GM18861 (cell line): ENCODE measurements around the gene SAYSD1.

ENCODE experiments used
- ATAC-seq: cut with Tn5 transposase; IDR thresholded peaks from one replicate; pipeline ENCODE4 v1.9.1; 2021; ENCODE audit not compliant: unreplicated experiment

Gene SAYSD1

DNA sequence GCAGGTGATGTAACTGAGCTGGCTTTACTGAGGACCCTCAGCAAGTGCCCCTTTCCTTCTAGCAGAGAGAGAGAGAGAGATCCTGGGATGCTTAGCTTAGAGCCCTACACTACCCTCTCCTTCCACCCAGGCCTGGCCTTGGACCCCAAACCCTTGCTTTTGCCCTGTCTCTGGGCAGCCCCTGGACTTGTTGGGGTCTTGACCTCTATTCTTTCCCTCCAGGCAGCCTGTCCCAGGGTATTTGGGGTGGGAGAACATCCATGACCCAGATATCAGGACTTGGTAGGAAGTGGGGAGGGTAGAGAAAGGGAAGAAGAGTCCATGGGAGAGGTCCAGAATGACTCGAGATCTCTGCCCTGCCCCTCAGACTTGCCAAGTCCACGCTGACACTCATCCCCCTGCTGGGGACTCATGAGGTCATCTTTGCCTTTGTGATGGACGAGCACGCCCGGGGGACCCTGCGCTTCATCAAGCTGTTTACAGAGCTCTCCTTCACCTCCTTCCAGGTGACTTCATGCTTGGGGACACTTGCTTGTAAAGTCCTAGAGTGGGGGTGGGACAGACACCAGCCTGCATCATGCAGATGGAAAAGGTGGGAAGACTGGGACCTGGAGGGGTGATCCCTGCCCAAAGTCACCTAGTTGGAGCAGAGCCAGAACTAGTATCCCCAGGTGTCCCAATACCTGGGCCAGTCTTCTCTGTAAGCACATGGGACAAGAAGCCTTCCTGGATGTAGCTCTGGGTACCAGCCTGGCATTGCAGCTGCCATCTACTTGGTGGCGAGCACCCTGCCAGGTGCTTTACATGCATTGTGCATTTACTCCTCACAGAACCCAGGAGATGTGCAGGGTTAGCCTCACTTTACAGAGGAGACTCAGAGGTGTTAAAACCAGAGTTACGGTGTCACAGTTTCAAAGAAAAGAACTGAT lies 35.5 kb downstream of the SAYSD1 start:
- ATAC-seq: no peak

DNA sequence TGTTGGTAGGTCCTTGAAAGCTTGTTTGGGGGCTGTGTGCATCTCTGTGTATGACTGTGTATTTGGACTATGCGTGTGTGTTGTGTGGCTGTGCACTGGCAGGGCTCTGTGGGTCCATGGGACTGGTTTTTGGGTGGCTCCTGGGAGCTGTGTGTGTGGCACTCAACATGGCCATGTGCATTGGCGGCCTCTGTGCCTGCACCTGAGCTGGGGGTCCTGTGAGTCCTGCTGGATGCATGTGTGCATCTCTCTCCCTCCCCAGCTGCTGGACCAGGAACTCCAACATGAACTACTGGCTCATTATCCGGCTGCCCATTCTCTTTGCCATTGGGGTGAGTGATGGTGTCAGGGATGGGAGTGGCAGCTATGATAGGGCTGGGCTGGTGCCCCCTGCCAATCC lies 36.3 kb downstream of the SAYSD1 start:
- ATAC-seq: no peak

GRCh38 chr6:39077882-39078594 lies 36.9 kb downstream of the SAYSD1 start:
- no peak for ATAC-seq

DNA sequence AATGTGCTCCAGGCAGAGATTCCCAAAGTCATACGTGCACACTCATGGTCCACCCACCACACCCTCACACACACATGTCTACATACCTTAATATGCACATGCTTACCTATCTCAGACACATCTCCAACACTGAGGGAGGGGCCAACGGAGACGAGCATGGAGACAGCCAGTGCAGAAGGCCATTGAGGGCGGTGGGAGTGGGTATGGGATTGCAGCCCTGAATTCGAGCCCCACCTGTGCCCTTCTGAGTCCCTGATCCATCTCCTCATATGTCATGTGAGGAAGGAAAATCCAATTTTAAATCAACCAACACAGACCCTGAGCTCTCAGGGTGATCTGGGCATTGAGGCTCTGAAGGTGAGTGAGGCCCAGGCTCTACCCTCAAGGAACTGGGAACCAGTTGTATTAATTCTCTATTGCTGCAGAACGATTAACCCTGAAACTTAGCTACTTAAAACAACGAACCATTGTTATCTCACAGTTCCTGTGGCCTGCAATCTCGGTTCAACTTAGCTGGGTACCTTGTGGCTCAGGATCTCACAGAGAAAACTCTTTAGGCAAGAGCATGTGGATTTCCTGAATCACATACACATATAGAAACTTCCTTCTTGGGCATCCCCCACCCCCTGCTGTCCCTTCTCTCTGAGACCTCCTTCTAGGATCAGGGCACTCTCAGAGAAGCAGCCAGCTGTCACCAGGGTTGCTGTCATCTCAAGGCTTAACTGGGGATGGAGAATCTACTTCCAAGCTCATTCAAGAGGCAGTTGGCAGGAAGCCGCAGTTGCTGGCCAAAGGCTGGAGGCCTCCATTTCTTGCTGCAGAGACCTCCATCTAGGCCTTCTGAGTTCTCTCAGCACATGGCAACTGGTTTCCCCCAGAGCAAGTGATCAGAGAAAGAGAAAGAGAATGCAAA lies 38.1 kb downstream of the SAYSD1 start:
- no peak for ATAC-seq

DNA sequence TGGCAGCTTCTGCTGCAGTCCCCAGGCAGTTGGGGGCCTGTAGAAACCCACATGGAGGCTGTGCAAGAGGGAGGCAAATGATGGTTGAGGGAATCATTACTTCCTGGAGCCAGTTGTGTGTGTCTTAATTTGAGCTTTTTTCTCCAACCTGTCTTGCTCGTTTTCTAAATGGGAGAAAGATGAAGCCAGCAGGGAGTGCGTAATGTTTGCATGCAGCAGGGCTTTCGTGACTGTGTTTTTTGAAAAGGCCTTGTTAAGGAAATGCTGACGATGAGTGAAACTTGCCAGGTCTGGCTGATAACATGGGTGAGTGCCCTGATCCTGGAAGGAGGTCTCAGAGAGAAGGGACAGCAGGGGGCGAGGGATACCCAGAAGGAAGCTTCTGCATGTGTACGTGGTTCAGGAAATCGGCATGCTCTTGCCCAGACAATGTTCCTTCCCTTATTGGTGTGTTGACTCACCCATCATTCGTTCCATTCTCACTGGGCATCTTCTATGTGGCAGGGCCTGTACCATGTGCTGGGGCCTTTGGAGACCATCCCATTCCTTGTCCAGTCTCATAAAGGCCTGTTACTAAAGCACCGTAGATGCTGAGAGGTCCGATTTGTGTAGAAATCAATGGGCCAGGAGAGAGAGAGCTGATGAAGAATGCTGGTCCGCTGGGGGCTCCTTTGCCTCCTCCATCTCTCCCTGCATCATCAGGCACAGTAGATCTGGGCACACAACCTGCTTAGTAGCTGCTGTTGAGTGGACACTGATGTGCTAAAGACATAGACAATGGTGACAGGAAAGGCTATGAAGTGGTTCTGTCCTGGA lies 39.0 kb downstream of the SAYSD1 start:
- ATAC-seq: no peak

DNA sequence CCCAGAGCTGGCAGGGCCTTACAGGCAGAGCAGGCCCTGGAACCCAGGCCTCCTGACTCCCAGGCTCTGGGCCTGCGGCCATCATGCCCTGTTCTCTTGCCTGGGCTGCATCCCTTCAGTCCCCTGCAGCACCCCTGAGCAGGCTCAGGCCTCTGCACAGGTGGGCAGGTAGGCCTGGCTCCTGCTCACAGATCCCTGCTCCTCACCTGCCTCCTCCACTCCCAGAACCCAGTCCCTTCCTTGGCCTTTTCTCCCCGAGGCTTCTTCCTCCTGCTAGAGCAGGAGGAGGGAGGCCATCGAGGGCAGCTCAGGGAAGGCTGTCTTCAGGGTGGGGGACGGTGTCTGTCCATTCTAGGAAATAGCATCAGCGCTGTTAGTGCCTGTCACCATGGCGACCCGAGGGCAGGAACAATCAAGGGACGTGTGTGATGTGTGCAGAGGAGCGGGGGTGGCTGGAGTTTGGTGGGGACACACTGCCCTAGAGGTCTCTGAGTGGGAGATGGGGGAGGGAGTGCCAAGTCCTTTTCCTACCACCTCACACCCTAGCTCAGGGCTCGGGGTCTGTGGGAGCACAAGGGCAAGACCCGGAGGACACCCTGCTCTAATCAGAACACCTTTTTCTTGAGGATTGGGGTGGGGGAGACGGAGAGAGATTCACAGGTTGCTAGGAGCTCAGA lies 39.8 kb downstream of the SAYSD1 start:
- no peak for ATAC-seq

- no peak for ATAC-seq
Measured at GRCh38 chr6:39074486-39074885, 40.5 kb downstream of the SAYSD1 start.

GRCh38 chr6:39073471-39074355 lies 41.3 kb downstream of the SAYSD1 start:
- ATAC-seq: no peak

DNA sequence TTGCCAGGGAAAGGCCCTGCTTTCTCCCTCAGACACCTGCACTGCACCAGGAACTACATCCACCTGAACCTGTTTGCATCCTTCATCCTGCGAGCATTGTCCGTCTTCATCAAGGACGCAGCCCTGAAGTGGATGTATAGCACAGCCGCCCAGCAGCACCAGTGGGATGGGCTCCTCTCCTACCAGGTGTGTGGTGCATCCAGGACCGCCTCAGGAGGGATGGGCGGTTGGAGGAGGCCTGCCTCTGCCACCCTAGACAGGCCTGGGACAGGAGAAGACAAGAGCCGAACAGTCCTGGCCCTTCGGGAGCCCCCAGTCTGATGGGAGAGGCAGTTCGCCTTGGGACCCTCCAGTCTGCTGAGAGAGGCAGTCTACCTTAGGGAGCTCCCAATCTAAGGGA lies 42.2 kb downstream of the SAYSD1 start:
- no peak for ATAC-seq

DNA sequence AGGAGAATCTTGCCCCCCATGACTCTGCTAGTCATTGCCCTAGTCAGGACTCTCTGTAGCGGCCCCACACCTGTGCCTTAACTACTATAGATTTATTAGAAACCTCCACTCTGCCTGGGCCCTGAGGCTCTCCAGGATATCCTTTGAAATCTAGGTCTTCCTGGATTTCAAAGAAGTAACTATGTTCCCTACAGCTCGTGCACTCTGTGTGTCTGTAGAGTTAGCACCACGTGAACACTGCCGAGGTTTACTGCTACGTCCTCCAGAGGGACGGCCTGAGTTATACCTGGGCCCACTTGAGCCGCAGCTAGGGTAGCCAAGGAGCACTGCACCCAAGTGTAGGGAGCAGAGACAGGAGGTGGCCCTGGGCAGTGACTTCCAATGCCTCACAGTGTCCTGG lies 46.6 kb downstream of the SAYSD1 start:
- ATAC-seq: no peak

DNA sequence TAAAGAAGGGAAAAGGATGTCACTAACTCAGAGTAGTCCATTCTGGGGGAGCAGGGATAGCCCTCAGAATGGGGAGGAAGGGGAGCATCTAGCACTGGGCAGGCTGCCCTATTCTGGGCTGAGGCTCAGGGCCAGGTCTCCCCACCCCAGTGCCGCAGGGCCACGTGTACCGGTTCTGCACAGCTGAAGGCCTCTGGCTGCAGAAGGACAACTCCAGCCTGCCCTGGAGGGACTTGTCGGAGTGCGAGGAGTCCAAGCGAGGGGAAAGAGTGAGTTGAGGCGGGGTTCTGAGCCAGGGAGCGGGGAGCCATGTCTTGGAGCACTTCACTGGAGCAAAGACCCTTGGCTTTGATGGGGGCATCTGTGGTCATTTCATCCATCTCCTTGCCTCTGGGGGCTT lies 49.4 kb downstream of the SAYSD1 start:
- ATAC-seq: no peak

- ATAC-seq: no peak
Measured at GRCh38 chr6:39063526-39063925, 51.5 kb downstream of the SAYSD1 start.

DNA sequence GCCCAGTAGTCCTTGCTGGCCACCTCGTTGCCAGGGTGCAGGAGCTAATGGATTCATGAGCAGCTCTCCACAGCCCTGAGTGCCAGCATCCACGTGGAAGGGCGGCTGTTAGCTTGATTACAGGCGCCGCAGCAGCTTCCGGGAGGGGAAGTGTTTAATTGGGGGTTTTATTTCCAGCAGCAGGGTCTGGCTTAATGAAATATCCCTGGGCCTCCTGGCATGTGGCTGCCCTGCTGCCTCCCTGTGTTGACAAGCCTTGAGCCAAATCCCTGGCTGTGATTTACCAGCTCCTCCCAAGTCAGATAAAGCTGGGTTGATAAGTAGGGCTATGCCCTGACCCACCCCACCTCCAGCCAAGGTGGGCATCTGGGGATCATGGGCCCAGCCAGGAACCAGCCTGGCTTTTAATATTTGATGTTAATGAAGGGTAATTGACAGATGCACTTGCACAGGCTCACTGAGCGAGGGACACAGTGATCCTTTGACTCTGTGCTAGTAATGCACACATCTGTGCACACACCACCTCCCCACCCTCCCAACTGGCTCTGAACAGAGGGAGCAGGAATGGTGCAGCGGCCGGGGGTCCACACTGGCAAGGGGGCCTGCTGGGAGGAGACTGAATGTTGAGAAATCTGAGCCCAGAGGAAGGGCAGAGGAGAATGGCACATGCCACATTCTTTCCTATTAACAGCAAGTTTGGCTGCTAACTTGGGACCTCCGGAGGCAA lies 52.8 kb downstream of the SAYSD1 start:
- no peak for ATAC-seq

GRCh38 chr6:39061588-39061987 lies 53.4 kb downstream of the SAYSD1 start:
- no peak for ATAC-seq

GRCh38 chr6:39061182-39061581 lies 53.8 kb downstream of the SAYSD1 start:
- ATAC-seq: no peak

GRCh38 chr6:39060467-39061160 lies 54.4 kb downstream of the SAYSD1 start:
- no peak for ATAC-seq

DNA sequence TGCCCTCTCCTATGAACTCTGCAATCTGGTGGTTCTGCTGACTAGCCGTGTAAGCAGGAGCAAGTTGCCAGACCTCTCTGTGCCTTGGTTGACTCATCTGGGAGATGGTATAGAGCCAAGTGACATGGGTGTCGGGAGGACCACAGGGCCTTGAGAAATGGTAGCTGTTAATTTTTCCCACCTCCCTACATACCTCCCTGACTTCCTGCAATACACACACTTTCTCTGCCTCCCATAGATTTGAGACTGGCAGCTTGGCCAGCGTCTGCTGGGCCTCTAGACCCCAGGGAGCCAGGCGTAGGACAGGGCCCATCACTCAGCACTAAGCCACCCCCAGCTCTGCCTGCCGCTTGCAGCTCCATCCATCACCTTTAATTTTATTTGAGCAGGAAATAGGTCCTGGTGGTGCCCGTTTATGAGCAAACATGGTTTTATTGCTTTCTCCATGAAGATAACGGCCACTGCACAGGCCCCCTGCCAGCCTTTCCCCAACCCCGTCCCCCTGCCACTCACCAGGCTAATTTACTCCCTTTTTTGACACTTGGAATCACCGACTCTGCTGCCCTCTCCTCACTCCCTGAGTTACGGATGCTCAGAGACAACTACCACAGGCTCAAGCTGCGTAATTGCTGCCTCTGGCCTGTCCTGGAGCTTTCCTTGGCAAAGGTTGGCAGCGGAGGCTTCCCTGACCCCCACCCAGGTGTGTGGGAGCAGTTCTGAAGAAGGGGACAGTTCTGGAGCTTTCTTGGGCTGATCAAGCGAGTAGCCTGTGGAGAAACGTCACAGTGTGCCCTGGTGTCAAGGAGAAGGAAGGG lies 55.3 kb downstream of the SAYSD1 start:
- no peak for ATAC-seq
